ENCODE data around the gene PTPRB.

Gene PTPRB

DNA sequence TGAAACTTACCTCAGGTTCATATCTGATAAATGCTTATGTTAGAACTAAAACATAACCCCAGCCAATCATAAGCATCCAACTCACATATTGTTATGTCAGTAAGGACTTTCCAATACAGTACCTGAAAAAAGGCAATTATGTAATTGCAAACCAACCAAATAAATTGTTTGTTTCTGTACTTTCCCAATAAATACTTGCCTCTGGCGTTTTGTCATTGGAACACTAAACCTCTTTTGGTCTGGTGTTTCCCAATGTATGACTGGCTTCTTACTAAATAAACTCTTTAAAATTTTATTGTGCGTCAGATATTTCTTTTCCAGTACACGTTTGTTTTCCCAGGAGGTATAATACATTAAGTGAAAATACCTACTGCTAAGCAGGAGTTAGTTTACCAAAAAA lies 6.7 kb upstream of the PTPRB start:
- Histone ChIP-seq H3K4me3 (replicated peaks; ENCODE audit: low read depth, low read length) (no peak overlapping the region), H3K27me3 (replicated peaks; ENCODE audit: control insufficient read depth, insufficient read depth, low read length) (no peaks in the 10 kb centered on the region), H3K36me3 (ENCODE audit: control insufficient read depth, insufficient read depth, low read length) (no peaks in the 10 kb centered on the region)
- TF ChIP-seq, protein P1, sequence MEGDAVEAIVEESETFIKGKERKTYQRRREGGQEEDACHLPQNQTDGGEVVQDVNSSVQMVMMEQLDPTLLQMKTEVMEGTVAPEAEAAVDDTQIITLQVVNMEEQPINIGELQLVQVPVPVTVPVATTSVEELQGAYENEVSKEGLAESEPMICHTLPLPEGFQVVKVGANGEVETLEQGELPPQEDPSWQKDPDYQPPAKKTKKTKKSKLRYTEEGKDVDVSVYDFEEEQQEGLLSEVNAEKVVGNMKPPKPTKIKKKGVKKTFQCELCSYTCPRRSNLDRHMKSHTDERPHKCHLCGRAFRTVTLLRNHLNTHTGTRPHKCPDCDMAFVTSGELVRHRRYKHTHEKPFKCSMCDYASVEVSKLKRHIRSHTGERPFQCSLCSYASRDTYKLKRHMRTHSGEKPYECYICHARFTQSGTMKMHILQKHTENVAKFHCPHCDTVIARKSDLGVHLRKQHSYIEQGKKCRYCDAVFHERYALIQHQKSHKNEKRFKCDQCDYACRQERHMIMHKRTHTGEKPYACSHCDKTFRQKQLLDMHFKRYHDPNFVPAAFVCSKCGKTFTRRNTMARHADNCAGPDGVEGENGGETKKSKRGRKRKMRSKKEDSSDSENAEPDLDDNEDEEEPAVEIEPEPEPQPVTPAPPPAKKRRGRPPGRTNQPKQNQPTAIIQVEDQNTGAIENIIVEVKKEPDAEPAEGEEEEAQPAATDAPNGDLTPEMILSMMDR (IDR thresholded peaks at IDR 0.05; ENCODE audit: insufficient read depth, low read length, poor library complexity, severe bottlenecking) = no peak
- no peak for DNase-seq (ENCODE audit: extremely low read depth, insufficient read length)

DNA sequence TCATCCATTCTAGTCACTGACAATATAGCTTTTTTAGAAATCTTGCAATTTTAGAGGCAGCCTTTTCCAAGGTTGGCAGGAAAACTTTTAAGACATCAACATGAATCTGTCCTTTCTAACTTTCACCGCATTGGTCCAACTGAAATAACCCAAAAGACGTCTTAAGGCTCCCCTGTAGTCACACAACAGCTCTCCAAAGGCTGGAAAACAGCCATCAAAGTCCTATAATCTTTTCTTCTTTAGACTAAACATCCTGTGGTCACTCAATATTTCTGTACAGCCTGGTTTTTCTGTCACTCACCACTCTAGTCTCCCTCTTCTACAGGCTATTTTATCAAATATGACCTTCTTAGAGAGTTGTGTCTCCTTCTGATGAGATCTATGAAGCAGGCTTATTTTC lies 4.5 kb upstream of the PTPRB start:
- Histone ChIP-seq H3K27me3 (replicated peaks; ENCODE audit: control insufficient read depth, insufficient read depth, low read length) (no peaks in the 10 kb centered on the region), H3K4me3 (replicated peaks; ENCODE audit: low read depth, low read length) (no peak overlapping the region), H3K36me3 (ENCODE audit: control insufficient read depth, insufficient read depth, low read length) (no peaks in the 10 kb centered on the region)
- DNase-seq (ENCODE audit: extremely low read depth, insufficient read length) = no peak
- TF ChIP-seq, protein P1 (IDR thresholded peaks at IDR 0.05; ENCODE audit: insufficient read depth, low read length, poor library complexity, severe bottlenecking) = no peak

GRCh38 chr12:70640901-70641300 lies 3.7 kb upstream of the PTPRB start:
- TF ChIP-seq, protein P1 (IDR thresholded peaks at IDR 0.05; ENCODE audit: insufficient read depth, low read length, poor library complexity, severe bottlenecking) = no peak
- Histone ChIP-seq H3K27me3 (replicated peaks; ENCODE audit: control insufficient read depth, insufficient read depth, low read length) (no peaks in the 10 kb centered on the region), H3K36me3 (ENCODE audit: control insufficient read depth, insufficient read depth, low read length) (no peaks in the 10 kb centered on the region), H3K4me3 (replicated peaks; ENCODE audit: low read depth, low read length) (no peak overlapping the region)
- no peak for DNase-seq (ENCODE audit: extremely low read depth, insufficient read length)

- Histone ChIP-seq H3K27me3 (replicated peaks; ENCODE audit: control insufficient read depth, insufficient read depth, low read length) (no peaks in the 10 kb centered on the region), H3K36me3 (ENCODE audit: control insufficient read depth, insufficient read depth, low read length) (no peaks in the 10 kb centered on the region), H3K4me3 (replicated peaks; ENCODE audit: low read depth, low read length) (no peak overlapping the region)
- DNase-seq (ENCODE audit: extremely low read depth, insufficient read length) = no peak
- TF ChIP-seq, protein P1 (IDR thresholded peaks at IDR 0.05; ENCODE audit: insufficient read depth, low read length, poor library complexity, severe bottlenecking) = no peak
These were observed 2.3 kb upstream of the PTPRB start for GRCh38 chr12:70639535-70639934.

- DNase-seq (ENCODE audit: extremely low read depth, insufficient read length) = no peak
- Histone ChIP-seq H3K27me3 (replicated peaks; ENCODE audit: control insufficient read depth, insufficient read depth, low read length) (no peaks in the 10 kb centered on the region), H3K4me3 (replicated peaks; ENCODE audit: low read depth, low read length) (no peak overlapping the region), H3K36me3 (ENCODE audit: control insufficient read depth, insufficient read depth, low read length) (no peaks in the 10 kb centered on the region)
- TF ChIP-seq, protein P1 (IDR thresholded peaks at IDR 0.05; ENCODE audit: insufficient read depth, low read length, poor library complexity, severe bottlenecking) = no peak
These were observed 1.6 kb upstream of the PTPRB start for GRCh38 chr12:70638639-70639360.

DNA sequence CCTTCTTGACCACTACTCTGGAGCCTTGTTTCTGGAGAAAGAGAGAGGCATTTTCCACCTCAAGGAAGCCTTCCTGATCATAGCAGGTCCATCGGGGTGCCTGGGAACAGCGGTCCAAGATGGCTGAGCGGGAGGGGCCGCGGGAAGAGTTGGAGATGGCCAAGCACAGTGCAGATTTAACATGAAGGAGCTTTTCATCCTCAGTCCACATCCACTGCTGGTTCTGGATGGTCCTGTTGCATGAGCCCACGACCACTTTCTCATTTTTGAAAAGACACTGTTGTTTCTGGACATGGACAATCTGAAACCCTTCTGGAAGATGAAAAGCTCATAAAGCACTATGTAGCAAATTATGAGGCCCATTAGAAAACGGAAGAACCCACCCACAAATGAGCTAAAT lies 1.5 kb downstream of the PTPRB start:
- Histone ChIP-seq H3K36me3 (ENCODE audit: control insufficient read depth, insufficient read depth, low read length) (no peaks in the 10 kb centered on the region), H3K27me3 (replicated peaks; ENCODE audit: control insufficient read depth, insufficient read depth, low read length) (no peaks in the 10 kb centered on the region), H3K4me3 (replicated peaks; ENCODE audit: low read depth, low read length) (no peak overlapping the region)
- TF ChIP-seq, protein P1 (IDR thresholded peaks at IDR 0.05; ENCODE audit: insufficient read depth, low read length, poor library complexity, severe bottlenecking) = no peak
- DNase-seq (ENCODE audit: extremely low read depth, insufficient read length) = no peak

Measured in GM06990 (cell line).